GM12891 (cell line): ENCODE measurements around the gene NSF.

ENCODE experiments used
- POLR2AphosphoS5 ChIP-seq: IDR thresholded peaks from 2 replicates; pipeline ENCODE4 v1.6.1; 2011; ENCODE audit warnings: low read depth, low read length, control low read depth
- TAF1 ChIP-seq: IDR thresholded peaks from 2 replicates; pipeline ENCODE4 v1.6.1; 2011; ENCODE audit warnings: low read depth, low read length, control low read depth

DNA sequence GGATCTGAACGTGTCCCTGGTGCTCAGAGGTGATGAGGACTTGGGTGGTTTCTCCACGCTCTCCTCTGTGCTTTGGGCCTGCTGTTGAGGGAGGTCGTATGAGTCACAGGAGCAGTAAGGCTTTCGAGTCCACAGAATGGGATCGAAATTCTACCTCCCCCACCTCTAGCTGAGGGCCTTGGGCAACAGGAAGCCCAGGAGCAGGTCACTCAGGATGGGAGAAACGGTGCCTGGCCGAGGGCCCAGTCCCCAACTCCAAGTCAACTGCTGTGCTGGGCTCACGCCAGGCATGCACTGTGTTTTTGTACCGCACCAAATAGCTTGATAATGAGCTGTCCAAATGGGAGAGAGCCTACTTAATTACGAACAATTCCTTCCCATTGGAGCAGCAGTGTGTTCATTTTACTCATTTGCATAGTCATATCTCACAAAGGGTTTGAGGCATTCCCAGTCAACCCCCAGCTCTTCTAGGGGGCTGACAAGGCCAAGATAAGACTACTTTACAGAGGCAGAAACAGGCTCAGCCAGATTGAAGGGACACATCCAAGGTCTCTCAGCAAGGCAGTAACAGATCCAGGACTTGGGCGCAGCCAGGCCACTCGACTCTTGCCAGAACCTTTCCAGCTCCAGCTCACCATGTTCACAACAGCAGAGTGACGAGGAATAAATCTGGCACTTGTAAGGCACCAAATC, 174.4 kb downstream of the NSF start:
- TF ChIP-seq TAF1, result no peak
- no peak for TF ChIP-seq POLR2AphosphoS5
